ENCODE measurements around the gene SPEM3.

The SPEM3 gene

GRCh38 chr17:7426896-7427489 lies 1.7 kb upstream of the SPEM3 start:
- no peak for ATAC-seq (ENCODE audit: low read depth)
- Histone ChIP-seq H3K27me3 (ENCODE audit: insufficient read depth, poor library complexity, severe bottlenecking) (no peaks in the 10 kb centered on the region), H3K9me3 (ENCODE audit: severe bottlenecking) (no peaks in the 10 kb centered on the region), H3K27ac (ENCODE audit: poor library complexity, severe bottlenecking) (no peak overlapping the region), H3K4me1 (ENCODE audit: insufficient read depth, poor library complexity, severe bottlenecking) (no peaks in the 10 kb centered on the region), H3K36me3 (ENCODE audit: low read depth) (no peaks in the 10 kb centered on the region), H3K4me3 (ENCODE audit: severe bottlenecking) (no peak overlapping the region)
- TF ChIP-seq CTCF (IDR thresholded peaks at IDR 0.05; ENCODE audit: poor library complexity, severe bottlenecking): no peak
- no peak for DNase-seq (ENCODE audit: low spot score)

GRCh38 chr17:7427549-7427948 lies 1.1 kb upstream of the SPEM3 start:
- no peak for TF ChIP-seq CTCF (IDR thresholded peaks at IDR 0.05; ENCODE audit: poor library complexity, severe bottlenecking)
- ATAC-seq (ENCODE audit: low read depth) (no peak), DNase-seq (ENCODE audit: low spot score) (no peak)
- Histone ChIP-seq H3K9me3 (ENCODE audit: severe bottlenecking) (no peaks in the 10 kb centered on the region), H3K4me3 (ENCODE audit: severe bottlenecking) (no peak overlapping the region), H3K36me3 (ENCODE audit: low read depth) (no peaks in the 10 kb centered on the region), H3K27ac (ENCODE audit: poor library complexity, severe bottlenecking) (no peak overlapping the region), H3K4me1 (ENCODE audit: insufficient read depth, poor library complexity, severe bottlenecking) (no peaks in the 10 kb centered on the region), H3K27me3 (ENCODE audit: insufficient read depth, poor library complexity, severe bottlenecking) (no peaks in the 10 kb centered on the region)

GRCh38 chr17:7429722-7430121 lies 1.1 kb downstream of the SPEM3 start:
- no peaks in the 10 kb centered on the region for H3K27me3 ChIP-seq (ENCODE audit: insufficient read depth, poor library complexity, severe bottlenecking)
- ATAC-seq (ENCODE audit: low read depth): no peak

GRCh38 chr17:7431231-7431630 lies 2.6 kb downstream of the SPEM3 start:
- no peaks in the 10 kb centered on the region for H3K9me3 ChIP-seq (ENCODE audit: severe bottlenecking)
- H3K4me3 ChIP-seq (ENCODE audit: severe bottlenecking): no peak overlapping the region
- H3K27me3 ChIP-seq (ENCODE audit: insufficient read depth, poor library complexity, severe bottlenecking): no peaks in the 10 kb centered on the region
- no peak for DNase-seq (ENCODE audit: low spot score)
- H3K4me1 ChIP-seq (ENCODE audit: insufficient read depth, poor library complexity, severe bottlenecking): no peaks in the 10 kb centered on the region
- no peak overlapping the region for H3K27ac ChIP-seq (ENCODE audit: poor library complexity, severe bottlenecking)
- no peaks in the 10 kb centered on the region for H3K36me3 ChIP-seq (ENCODE audit: low read depth)
- no peak for TF ChIP-seq CTCF (IDR thresholded peaks at IDR 0.05; ENCODE audit: poor library complexity, severe bottlenecking)
- no peak for ATAC-seq (ENCODE audit: low read depth)

More at GRCh38 chr17:7429722-7430121, 1.1 kb downstream of the SPEM3 start:
- no peak for TF ChIP-seq CTCF (IDR thresholded peaks at IDR 0.05; ENCODE audit: poor library complexity, severe bottlenecking)
- Histone ChIP-seq H3K4me3 (ENCODE audit: severe bottlenecking) (no peak overlapping the region), H3K27ac (ENCODE audit: poor library complexity, severe bottlenecking) (no peak overlapping the region), H3K4me1 (ENCODE audit: insufficient read depth, poor library complexity, severe bottlenecking) (no peaks in the 10 kb centered on the region), H3K36me3 (ENCODE audit: low read depth) (no peaks in the 10 kb centered on the region), H3K9me3 (ENCODE audit: severe bottlenecking) (no peaks in the 10 kb centered on the region)
- DNase-seq (ENCODE audit: low spot score): no peak

- no peaks in the 10 kb centered on the region for H3K36me3 ChIP-seq (ENCODE audit: low read depth)
- TF ChIP-seq CTCF (IDR thresholded peaks at IDR 0.05; ENCODE audit: poor library complexity, severe bottlenecking): no peak
- H3K27ac ChIP-seq (ENCODE audit: poor library complexity, severe bottlenecking): no peak overlapping the region
- no peak overlapping the region for H3K4me3 ChIP-seq (ENCODE audit: severe bottlenecking)
- no peak for ATAC-seq (ENCODE audit: low read depth)
- DNase-seq (ENCODE audit: low spot score): no peak
- H3K9me3 ChIP-seq (ENCODE audit: severe bottlenecking): no peaks in the 10 kb centered on the region
- H3K4me1 ChIP-seq (ENCODE audit: insufficient read depth, poor library complexity, severe bottlenecking): no peaks in the 10 kb centered on the region
- no peaks in the 10 kb centered on the region for H3K27me3 ChIP-seq (ENCODE audit: insufficient read depth, poor library complexity, severe bottlenecking)
These were observed 3.6 kb downstream of the SPEM3 start for GRCh38 chr17:7432296-7432695.
